ES-I3 (cell line): ENCODE results near the gene EDDM13.
A peak's percentile ranks its signal among the peaks of the same experiment; 100 is the strongest.
"Not testable (repeated sequence)": the region's sequence is repeated elsewhere in the genome, so short reads cannot be mapped to it uniquely, and the experiment has no call there.

ENCODE experiments used
- H3K36me3 ChIP-seq: 2 replicates; pipeline ENCODE4 v1.6.1; 2013; ENCODE audit warnings: mild to moderate bottlenecking, low read length, control low read depth, moderate library complexity; ENCODE audit not compliant: insufficient read depth
- H3K4me1 ChIP-seq: 2 replicates; pipeline ENCODE4 v1.6.1; 2013; ENCODE audit warnings: mild to moderate bottlenecking, control low read depth, low read length; ENCODE audit not compliant: insufficient read depth
- H3K9ac ChIP-seq: 2 replicates; pipeline ENCODE4 v1.6.1; 2013; ENCODE audit warnings: low read depth, mild to moderate bottlenecking, low read length, moderate library complexity
- H3K9me3 ChIP-seq: 2 replicates; pipeline ENCODE4 v1.6.1; 2013; ENCODE audit warnings: mild to moderate bottlenecking, low read length, moderate library complexity; ENCODE audit not compliant: control insufficient read depth, insufficient read depth

EDDM13 gene

GRCh38 chr19:56306016-56306415 is 33.5 kb downstream of the EDDM13 start:
- no peak overlapping the region for H3K9ac ChIP-seq
- H3K4me1 ChIP-seq: no peaks in the 10 kb centered on the region
- H3K9me3 ChIP-seq: no peaks in the 10 kb centered on the region
- H3K36me3 ChIP-seq: no peaks in the 10 kb centered on the region; the same call in 1 of the 2 replicates

GRCh38 chr19:56307062-56307461 is 34.5 kb downstream of the EDDM13 start:
- H3K9ac ChIP-seq, H3K4me1 ChIP-seq, H3K36me3 ChIP-seq, H3K9me3 ChIP-seq: not testable (repeated sequence)

GRCh38 chr19:56308792-56309191 is 36.2 kb downstream of the EDDM13 start:
- H3K4me1 ChIP-seq: no peaks in the 10 kb centered on the region
- H3K9me3 ChIP-seq: no peaks in the 10 kb centered on the region
- no peak overlapping the region for H3K9ac ChIP-seq
- no peaks in the 10 kb centered on the region; the same call in 1 of the 2 replicates for H3K36me3 ChIP-seq

- no peaks in the 10 kb centered on the region for H3K4me1 ChIP-seq
- no peaks in the 10 kb centered on the region for H3K9me3 ChIP-seq
- H3K9ac ChIP-seq: no peak overlapping the region
- no peaks in the 10 kb centered on the region for H3K36me3 ChIP-seq
These were observed 37.1 kb downstream of the EDDM13 start for GRCh38 chr19:56309511-56310185.

- no peak overlapping the region for H3K9ac ChIP-seq
- no peaks in the 10 kb centered on the region for H3K4me1 ChIP-seq
- H3K36me3 ChIP-seq: no peaks in the 10 kb centered on the region
- H3K9me3 ChIP-seq: no peaks in the 10 kb centered on the region
These were observed 37.9 kb downstream of the EDDM13 start for GRCh38 chr19:56310462-56310861.

- Histone ChIP-seq H3K36me3 (no peaks in the 10 kb centered on the region), H3K9ac (no peak overlapping the region), H3K9me3 (no peaks in the 10 kb centered on the region), H3K4me1 (no peaks in the 10 kb centered on the region)
These were observed 39.8 kb downstream of the EDDM13 start for GRCh38 chr19:56312342-56312741.

GRCh38 chr19:56312787-56313657 is 40.5 kb downstream of the EDDM13 start:
- Histone ChIP-seq H3K9ac (no peak overlapping the region), H3K36me3 (no peaks in the 10 kb centered on the region), H3K9me3 (no peaks in the 10 kb centered on the region), H3K4me1 (no peaks in the 10 kb centered on the region)

- no peaks in the 10 kb centered on the region for H3K4me1 ChIP-seq
- peak overlapping the region; percentile 59 for H3K9ac ChIP-seq
- no peaks in the 10 kb centered on the region for H3K9me3 ChIP-seq
- no peaks in the 10 kb centered on the region for H3K36me3 ChIP-seq
These were observed 41.5 kb downstream of the EDDM13 start for GRCh38 chr19:56314018-56314380.

- H3K4me1 ChIP-seq: no peaks in the 10 kb centered on the region
- no peaks in the 10 kb centered on the region for H3K36me3 ChIP-seq
- H3K9me3 ChIP-seq: no peaks in the 10 kb centered on the region
- H3K9ac ChIP-seq: peak within 1 kb of the TSS; percentile 59
These were observed 42.0 kb downstream of the EDDM13 start, which contains the start of gene ZSCAN5A for GRCh38 chr19:56314381-56315076. Gene ZSCAN5A (minus strand): TSS chr19:56314839. CDS start chr19:56225046, 89,793 bp downstream.

- Histone ChIP-seq H3K9me3 (no peaks in the 10 kb centered on the region), H3K9ac (peak overlapping the region; percentile 59), H3K36me3 (no peaks in the 10 kb centered on the region), H3K4me1 (no peaks in the 10 kb centered on the region)
These were observed 42.7 kb downstream of the EDDM13 start for GRCh38 chr19:56315077-56315828.

GRCh38 chr19:56316728-56317127 is 44.2 kb downstream of the EDDM13 start:
- Histone ChIP-seq H3K9me3 (no peaks in the 10 kb centered on the region), H3K4me1 (no peaks in the 10 kb centered on the region), H3K36me3 (no peaks in the 10 kb centered on the region), H3K9ac (no peak overlapping the region)

GRCh38 chr19:56317749-56318148 is 45.2 kb downstream of the EDDM13 start:
- no peaks in the 10 kb centered on the region for H3K9me3 ChIP-seq
- no peak overlapping the region for H3K9ac ChIP-seq
- no peaks in the 10 kb centered on the region for H3K36me3 ChIP-seq
- no peaks in the 10 kb centered on the region for H3K4me1 ChIP-seq

GRCh38 chr19:56319991-56320390 is 47.4 kb downstream of the EDDM13 start:
- Histone ChIP-seq H3K36me3 (no peaks in the 10 kb centered on the region), H3K9ac (no peak overlapping the region), H3K9me3 (no peaks in the 10 kb centered on the region), H3K4me1 (no peaks in the 10 kb centered on the region)
